HG03558 (cell line): ENCODE data around the gene MED13.
"Not testable (repeated sequence)": the region's sequence is repeated elsewhere in the genome, so short reads cannot be mapped to it uniquely, and the experiment has no call there.

Source experiments
- ATAC-seq: cut with Tn5 transposase; IDR thresholded peaks from one replicate; pipeline ENCODE4 v1.9.1; 2021; ENCODE audit warnings: moderate number of reproducible peaks; ENCODE audit not compliant: unreplicated experiment; ENCODE audit errors: extremely low read depth

Gene MED13

DNA sequence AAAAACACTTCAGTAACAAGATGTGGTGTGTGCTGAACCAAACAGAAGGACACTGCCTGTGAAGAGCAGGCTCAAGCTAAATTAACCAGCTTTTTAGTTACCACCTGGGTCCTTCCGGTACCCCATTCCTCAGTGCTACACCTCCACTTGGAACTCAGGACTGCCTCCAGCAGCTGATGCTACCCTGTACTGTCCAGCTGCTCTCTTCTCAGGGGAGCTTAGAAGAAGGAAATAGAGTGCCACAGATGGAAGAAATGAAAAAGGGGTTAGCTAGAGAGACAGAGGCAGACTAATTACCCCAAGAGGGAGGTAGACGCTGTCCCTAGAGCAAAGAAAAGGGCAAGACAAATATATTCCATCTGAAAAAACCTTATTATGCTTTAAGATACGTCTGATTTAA is 5.7 kb downstream of the MED13 start:
- ATAC-seq: no peak

DNA sequence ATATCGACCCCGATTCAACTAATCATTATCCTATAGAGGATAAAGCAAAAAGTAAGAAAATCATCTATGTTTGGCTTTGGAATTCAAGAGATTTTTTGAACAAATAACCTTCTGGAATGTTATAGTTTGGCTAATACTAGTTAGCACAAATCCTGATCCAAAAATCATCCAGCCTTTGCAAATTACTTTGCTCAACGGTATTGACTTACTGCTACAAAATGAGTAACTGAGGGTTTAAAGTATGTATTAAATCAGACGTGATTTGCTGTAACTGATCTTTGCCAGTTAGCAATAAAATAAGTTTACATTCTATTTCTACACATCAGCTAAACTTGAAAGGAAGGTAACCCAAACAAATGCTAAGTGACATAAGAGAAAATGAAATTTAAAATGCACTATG is 6.5 kb downstream of the MED13 start:
- no peak for ATAC-seq

DNA sequence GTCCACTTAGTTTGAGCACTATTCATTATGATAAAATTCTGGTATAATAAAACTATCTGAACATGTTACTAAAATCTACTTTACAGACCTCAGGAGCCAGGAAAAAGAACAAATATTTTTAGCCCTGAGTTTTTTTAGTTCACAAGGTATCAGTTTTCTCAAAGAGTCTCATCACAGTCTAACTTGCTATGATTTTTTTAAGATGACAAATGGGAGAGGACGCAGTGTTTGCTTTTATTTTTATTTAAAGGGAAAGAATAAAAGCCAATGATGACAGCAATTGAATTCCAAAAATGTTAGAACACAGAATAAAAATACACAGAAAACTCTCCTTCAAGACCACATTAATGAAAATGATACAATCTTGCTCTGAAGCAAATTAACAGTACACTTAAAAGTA is 7.4 kb downstream of the MED13 start:
- no peak for ATAC-seq

DNA sequence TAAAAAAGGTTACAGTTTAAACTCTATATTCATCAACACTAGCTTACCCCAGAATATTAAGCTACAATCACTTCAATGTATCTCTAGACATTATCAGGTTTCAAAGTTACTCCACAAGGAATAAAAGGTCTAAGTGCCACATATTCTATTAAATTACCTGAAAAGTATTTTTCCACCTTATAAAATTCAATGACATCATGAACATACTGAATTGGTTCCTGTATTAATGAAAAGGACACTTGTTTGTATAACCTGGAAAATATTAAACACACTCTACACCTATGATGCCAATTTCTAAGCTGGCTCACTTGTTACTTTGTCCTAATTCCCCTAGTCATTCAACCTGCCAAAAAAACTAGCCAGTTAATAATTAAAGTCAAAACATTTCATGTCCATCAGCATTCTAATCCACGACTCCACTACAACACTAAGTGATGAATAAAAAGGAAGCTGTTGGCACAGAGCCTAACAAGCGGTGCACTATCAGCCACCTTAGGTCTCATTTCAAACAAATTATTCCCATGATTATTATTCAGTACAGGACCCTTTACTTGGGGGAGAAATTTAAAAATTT is 12.2 kb downstream of the MED13 start:
- ATAC-seq: no peak

DNA sequence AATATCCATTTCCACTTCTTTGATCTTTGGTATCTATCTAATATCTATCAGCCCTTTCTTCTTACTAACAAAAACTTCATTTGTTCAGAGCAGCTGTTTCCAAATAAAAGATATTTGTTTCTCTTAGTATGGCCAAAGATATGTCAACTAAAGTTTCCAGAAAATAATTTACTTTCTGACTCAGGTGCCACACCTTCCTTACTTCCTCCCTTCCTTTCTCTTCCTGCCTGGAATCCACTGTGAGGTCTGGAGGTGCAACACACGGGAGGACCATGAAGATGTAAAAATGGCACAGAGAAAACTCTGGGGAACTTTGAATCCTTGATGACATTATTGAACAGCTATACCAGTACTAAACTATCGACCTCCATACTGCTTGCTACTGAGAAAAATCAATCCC is 14.0 kb downstream of the MED13 start:
- ATAC-seq: no peak

DNA sequence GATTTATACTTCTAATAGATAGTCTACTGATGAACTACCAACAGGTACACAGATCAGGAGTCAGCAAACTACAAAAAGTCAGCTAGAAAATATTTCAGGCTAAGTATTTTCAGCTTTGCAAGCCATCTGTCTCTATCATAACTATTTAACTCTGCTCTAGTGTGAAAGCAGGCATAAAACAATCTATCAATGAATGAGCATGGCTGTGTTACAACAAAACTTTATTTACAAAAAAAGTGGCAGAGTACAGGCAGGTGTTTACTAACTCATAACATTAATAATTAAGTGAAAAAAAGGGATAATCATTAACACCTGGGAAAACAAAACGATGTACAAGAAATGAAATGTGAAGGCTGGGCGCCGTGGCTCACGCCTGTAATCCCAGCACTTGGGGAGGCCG is 15.8 kb downstream of the MED13 start:
- no peak for ATAC-seq

DNA sequence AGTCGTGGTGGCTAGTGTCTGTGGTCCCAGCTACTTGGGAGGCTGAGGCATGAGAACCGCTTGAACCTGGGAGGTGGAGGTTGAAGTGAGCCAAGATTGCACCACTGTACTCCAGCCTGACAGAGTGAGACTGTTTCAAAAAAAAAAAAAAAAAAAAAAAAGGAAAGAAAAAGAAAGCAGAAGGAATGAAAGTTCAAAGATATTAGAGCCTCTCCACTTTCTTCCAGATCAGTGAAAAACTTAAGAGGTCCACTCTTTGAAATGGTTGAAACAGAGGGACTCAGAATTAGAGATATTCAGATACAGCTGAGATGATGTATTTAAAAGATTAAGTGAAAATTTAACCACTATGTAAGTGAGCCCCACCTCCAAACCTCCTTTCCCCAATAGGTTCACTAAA is 16.8 kb downstream of the MED13 start:
- no peak for ATAC-seq

DNA sequence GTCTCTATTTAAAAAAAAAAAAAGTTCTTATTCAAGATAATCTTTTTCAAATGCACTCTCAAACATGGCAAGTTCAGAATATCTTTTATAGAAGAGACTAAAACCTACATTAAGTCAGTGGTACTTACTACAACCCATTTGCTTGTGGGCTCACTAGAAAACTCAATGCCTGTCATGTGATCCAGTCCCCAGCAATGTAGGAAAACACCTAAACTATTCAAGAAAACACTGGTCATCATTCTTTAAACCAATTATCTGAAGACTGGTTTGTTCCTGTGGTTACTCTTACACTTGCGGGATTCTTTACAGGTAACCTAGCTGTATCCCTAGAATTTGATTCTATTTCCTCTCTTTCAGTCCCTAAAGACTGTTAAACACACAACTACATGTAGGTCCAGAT is 19.6 kb downstream of the MED13 start:
- no peak for ATAC-seq

DNA sequence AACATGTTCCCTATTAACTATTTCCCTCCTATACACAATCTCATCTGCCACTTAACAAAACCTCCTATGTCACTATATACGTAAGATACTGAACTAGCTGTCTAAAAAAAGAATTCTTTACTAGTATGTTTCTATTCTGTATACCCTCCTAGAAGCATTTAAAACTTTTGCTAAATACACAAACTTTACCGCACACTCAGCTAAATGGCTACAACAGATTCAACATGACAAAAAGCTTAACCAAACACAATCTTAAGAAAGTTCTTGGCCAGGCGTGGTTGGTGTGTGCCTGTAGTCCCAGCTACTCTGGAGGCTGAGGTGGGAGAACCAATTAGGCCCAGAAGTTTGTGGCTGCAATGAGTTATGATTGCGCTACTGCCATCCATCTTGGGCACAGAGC is 20.0 kb downstream of the MED13 start:
- ATAC-seq: no peak

DNA sequence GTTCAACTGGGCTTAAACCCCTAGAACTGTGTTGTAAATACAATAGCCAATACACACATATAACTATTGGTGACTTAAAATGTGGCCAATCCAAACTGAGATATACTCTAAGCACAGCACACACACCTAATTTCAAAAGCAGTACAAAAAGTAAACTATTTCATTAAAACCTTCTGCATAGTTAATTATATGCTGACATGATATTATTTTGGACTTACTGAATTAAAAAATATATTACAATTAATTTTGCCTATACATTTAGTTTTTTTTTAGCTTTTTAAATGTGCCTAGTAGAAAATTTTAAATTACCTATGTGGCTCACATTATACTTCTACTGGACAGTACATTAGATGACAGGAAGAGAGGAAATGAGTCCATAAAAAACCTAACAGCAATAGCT is 21.5 kb downstream of the MED13 start:
- ATAC-seq: no peak

DNA sequence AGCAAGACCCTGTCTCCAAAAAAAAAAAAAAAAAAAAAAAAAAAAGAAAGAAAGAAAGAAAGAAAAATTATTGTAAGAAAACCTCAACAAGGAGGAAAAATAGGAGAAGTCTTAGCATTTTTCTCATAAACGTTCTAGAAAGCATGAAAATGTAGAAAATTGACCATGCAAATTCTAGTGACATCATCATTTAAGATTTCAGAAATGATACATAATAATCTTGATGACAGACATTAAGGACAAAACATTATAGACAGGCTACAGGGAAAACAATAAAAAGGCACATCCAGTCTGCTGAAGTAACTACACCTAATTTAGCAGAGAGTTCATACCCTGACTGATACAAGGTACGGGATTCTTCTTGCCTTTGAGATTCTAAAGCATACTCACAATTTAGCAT is 21.9 kb downstream of the MED13 start:
- no peak for ATAC-seq

DNA sequence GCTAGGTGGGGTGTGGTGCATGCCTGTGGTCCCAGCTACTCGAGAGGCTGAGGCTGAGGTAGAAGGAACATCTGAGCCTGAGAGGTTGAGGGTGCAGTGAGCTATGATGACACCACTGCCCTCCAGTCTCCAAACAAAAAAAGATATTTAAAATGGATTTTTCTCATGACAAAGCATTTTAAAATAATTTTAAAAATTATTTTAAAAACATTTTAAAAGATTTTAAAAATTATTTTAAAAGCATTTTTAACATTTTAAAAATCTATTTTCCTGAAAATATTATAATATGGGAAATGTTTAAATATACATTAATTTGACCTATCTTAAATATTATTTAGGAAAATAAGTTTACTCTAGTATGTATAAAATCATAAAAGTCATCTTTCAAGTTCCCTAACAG is 26.8 kb downstream of the MED13 start:
- ATAC-seq: no peak

DNA sequence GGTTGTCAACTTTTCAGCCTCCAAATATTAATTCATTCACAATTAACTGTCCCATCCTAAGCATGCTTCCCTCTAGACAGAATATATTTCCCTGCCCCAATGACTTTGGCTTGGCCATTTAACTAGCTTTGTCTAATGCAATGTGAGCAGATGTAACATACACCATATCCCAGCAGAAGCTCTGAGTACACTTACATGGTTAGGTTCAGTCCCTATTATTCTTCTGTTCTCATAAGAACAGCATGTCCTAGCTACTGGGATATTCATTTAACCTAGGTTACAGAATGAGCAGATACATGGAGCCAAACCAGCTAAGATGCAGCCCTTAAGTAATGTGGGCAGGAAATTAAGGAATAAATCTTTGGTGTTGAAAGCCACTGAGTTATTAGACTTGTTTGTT is 31.8 kb downstream of the MED13 start:
- ATAC-seq: no peak

DNA sequence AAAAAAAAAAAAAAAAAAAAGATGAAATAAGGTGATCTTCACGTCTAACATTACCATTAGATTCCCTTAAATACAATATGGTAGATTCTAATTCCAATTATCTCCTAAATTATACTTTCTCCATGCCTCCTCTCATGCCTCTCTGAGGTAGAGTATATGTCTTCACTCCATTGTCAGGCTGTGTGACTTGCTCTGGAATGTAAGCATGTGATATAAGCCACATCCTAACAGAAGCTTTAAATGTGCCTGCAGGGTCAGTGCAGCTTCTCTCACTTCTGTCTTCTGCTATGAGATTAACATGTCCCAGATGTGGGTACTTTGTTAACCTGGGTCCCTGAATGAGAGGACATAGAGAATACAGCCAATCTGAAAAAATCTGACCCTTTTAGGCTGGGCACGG is 32.6 kb downstream of the MED13 start:
- no peak for ATAC-seq

DNA sequence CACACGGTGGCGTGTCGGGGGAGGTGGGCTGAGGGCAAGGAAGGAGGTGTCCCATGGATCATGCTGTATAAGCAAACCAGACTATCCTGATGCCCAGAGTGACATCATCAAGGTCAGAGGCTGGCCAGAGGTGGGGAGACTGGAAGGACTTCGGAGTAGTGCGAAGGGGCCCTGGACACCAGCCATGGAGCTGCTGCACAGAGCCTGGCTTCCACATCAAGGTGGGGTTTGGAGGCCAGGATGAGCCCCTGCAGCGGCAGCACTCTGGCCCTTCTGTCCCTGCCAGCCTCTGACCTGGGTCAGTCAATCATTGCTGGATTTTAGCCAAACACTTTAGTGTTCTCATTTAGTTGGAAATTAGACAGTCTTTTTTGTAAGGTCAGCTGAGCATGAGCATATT is 34.8 kb downstream of the MED13 start:
- ATAC-seq: no peak

DNA sequence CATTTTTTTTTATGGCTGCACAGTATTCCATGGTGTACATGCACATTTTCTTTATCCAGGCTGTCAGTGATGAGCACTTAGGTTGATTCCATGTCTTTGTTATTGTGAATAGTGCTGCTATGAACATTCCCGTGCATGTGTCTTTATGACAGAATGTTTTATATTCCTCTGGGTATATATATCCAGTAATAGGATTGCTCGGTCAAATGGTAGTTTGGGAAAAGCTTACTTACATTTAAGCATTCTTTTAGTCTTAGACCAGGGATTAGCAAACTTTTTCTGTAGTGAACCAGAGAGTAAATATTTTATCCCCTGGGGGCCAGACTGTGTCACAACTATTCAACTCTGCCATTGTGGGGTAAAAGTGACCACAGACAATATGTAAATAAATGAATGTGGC is 40.2 kb downstream of the MED13 start:
- no peak for ATAC-seq

DNA sequence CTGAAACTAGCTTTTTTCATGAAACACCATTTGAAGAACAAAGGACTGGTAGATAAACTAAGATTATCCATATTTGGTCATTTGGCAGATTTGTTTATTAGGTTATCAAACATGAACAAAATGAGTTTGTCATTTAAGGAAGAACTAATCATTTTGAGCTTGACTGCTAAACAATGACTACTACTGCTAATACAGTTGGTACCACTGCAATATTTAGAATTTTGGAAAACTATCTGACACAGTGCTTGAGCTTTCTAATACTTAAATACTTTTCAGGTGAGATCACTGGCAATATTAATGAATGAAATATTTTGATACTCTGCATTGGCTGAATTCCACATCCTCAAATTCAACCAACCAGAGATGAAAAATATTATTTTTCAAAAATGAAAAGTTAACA is 47.2 kb downstream of the MED13 start:
- no peak for ATAC-seq

DNA sequence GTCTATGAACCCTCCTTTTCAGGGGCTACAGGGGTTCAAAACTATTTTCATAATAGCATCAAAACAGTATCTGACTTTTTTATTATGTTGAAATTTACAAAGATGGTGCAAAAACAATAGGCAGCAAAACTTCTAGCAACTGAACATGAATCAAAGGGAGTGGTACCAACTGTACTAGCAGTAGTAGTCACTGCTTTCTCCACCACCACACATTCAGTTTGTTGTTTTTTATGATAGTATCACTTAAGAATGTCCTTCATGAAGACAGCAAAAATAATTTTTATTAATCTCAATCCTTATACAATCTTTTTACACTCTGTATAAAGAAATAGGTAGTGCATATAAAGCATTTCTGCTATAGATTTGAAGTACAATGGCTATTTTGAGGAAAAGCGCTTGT is 47.6 kb downstream of the MED13 start:
- no peak for ATAC-seq

DNA sequence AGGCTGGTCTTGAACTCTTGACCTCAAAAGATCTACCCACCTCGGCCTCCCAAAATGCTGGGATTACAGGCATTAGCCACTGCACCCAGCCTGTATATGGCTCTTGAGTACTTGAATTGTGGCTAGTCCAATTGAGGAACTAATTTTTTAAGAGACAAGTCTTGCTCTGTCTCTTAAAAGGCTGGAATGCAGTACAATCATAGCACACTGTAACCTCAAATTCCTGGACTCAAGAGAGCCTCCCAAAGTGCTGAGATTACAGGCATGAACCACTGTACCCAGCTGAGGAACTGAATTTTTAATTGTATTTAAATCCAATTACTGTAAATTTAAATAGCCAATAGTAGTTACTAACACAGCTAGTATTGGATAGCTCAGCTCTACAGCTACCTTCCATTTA is 50.6 kb downstream of the MED13 start:
- no peak for ATAC-seq

DNA sequence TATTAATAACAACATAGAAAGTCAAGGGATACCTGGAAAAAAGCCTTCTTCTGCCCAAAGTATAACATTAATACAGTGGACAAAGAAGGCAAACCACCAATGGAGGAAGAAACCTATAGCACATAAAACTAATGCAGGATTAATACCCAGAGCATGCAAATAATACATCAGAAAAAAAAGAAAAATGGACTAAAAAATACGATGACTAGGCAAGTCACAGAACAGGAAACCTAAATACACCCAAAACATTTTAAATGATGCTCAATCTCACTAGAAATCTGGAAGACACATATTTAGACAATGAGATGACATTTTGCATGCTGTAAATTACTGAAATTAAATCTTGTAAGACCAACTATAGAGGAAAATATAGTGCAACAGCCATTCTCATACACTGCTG is 55.9 kb downstream of the MED13 start:
- no peak for ATAC-seq

DNA sequence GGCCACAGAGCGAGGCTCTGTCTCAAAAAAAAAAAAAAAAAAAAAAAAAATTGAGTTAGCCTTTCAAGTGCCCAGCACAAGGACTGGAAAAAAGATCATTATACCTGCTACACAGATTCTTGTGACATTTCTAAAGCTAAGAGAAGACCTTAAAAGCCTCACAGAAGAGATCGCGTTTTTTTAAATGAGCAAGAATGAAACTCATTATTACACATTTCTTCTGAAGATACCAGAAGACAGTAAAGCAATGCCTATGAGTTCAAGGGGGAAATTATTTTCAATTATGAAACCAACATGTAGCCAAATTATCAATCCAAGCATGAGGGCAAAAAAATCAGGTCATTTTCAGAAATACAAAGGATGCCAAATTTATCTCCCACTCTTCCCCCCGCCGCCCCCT is 56.8 kb downstream of the MED13 start:
- ATAC-seq: no peak

DNA sequence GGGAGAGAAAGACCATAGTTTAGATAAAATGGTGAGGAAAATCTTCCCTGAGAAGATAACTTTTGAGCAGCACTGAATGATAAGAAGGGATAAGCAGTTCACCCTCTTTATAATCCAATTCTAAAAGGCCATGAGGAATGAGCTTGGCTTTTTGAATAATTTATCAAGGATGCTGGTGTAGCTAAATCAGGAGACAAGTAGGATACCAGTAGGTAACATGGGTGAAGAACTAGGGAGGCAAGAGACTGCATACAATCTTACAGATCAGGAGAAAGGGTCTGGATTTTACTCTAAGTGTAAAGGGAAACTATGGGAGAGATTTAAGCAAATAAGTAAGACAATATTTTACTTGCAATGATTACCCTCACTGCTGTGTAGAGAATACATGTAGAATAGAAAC is 60.7 kb downstream of the MED13 start:
- ATAC-seq: no peak

DNA sequence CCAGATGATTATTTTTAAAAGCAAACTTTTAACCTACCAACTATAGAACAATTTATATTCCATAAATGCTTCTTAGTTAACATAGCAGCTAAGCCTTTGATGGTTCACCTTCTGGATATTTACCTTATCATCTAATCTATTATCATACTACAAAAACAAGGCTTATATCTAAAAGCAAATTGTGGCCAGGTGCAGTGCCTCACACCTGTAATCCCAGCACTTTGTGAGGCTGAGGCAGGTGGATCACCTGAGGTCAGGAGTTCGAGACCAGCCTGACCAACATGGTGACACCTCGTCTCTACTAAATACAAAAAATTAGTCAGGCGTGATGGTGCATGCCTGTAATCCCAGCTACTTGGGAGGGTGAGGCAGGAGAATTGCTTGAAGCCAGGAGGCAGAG is 61.9 kb downstream of the MED13 start:
- not testable (repeated sequence) for ATAC-seq
